ENCODE data around the gene SPAM1.

Gene SPAM1

DNA sequence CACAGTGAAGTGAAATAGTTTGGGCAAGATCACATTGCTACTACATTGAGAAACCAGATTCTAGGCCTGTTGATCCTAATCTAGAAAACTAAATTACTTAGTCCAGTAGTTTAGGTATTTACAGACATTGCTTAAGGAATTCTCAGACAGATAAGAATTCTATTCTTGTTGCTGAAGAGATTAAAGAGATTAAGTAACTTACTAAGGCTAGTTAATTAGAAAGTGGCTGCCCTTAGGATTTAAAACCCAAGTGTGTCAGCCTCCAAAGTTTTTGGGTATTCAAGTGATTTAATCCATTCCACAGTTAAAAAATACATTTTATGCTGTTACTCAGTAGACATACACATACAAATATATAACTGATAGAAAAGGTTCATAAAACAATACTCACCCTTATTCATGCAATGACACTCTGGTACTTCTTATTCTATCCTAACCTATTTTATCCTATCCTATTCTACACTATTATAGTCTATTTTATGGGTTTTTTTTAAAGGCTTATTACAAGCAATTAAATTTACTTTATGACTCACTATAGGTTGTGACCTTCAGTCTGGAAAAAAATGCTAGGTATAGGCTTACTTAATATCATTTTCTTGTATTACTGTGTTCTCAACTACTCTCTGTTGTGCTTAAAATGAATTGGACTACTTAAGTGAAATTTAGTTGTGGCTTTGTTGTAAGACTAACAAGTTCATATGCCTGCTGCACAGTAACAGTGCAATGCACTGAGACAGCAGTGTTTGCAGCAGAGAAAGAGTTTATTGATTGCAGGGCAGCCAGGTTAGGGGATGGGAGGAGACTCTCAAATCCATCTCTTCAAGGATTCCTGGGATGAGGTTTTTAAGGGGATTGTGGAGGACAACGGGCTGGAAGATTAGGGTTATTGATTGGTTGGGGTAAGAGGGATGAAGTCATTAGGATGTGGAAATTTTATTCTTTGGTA is 10.7 kb downstream of the SPAM1 start:
- TF ChIP-seq ZFX (IDR thresholded peaks at IDR 0.05) = no peak
- TF ChIP-seq, protein P1, sequence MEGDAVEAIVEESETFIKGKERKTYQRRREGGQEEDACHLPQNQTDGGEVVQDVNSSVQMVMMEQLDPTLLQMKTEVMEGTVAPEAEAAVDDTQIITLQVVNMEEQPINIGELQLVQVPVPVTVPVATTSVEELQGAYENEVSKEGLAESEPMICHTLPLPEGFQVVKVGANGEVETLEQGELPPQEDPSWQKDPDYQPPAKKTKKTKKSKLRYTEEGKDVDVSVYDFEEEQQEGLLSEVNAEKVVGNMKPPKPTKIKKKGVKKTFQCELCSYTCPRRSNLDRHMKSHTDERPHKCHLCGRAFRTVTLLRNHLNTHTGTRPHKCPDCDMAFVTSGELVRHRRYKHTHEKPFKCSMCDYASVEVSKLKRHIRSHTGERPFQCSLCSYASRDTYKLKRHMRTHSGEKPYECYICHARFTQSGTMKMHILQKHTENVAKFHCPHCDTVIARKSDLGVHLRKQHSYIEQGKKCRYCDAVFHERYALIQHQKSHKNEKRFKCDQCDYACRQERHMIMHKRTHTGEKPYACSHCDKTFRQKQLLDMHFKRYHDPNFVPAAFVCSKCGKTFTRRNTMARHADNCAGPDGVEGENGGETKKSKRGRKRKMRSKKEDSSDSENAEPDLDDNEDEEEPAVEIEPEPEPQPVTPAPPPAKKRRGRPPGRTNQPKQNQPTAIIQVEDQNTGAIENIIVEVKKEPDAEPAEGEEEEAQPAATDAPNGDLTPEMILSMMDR (conservative IDR thresholded peaks at IDR 0.05) = no peak
- no peak overlapping the region for H3K27ac ChIP-seq

DNA sequence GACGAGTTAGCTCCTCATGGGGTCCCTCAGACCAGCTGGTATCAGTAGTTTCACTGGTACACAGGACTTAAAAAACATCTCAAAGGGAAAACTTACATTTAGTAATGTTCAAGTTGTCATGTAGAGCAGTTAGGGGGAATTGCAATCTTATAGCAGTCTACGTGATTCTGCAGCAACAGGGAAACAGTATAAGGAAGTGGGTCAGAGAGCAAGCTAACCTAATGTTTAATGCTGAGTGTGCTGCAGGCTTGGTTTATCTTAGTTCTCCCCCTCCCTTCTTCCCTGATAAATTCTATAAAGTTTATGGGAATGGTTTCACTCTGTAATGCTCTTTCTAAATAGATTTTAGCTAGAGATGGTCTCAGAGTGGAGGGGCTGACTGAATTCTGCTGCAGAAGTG is 11.3 kb downstream of the SPAM1 start:
- TF ChIP-seq, protein P1 (conservative IDR thresholded peaks at IDR 0.05) = no peak
- no peak for TF ChIP-seq ZFX (IDR thresholded peaks at IDR 0.05)
- H3K27ac ChIP-seq = no peak overlapping the region

DNA sequence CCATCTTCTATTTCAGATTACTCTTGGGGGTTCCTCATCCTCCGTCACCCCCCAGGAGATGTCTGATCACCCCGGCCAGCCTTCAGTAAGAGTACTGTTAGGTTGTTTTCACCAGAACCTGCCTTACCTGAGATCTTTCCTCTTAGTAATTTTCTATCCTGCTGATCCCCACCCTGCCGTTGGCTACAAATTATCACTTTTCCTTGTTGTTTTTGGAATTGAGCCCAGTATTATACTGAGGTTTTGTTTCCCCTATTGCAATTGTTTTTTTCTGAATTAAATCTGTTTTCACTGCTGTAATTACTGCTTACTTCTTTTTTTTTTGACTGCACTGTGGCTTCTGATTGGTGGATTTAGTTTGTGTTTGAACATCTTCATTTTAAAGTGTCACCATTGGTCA is 14.7 kb downstream of the SPAM1 start:
- TF ChIP-seq, protein P1 (conservative IDR thresholded peaks at IDR 0.05) = no peak
- TF ChIP-seq ZFX (IDR thresholded peaks at IDR 0.05) = no peak
- H3K27ac ChIP-seq = no peak overlapping the region

DNA sequence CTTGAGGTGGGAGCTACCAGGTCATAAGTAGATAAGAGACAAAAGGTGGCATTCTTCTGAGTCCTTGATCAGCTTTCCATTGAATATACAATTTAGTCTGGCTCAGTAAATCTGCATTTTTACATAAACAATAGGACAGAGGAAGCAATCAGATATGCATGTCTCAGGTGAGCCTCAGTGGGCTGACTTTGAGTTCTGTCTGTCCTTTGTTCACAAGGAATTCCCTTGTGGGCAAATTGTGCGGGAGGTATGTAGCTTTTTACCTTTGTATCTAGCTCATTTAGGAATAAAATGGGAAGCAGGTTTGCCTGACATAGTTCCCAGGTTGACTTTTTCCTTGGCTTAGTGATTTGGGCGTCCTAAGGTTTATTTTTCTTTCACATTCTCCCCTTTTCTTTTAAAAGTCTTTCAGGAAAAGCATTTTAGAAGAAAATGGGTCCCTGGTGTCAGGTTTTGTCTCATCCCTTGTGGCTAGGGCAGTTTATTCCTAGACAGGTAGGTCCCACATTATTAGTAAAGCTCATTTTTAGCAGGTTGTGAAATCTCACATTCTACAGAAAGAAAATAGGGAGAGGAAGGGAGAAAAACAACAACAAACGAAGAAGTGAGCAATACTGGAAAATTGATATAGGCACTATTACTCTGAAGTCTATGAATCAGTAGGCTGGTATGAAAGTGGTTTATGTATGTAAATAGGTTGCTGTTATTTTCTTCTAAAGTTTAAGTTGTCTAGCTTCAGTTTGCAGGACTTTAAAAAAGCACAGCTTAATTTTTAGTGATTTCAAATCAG is 16.5 kb downstream of the SPAM1 start:
- TF ChIP-seq ZFX (IDR thresholded peaks at IDR 0.05) = no peak
- TF ChIP-seq, protein P1 (conservative IDR thresholded peaks at IDR 0.05) = no peak
- no peak overlapping the region for H3K27ac ChIP-seq

DNA sequence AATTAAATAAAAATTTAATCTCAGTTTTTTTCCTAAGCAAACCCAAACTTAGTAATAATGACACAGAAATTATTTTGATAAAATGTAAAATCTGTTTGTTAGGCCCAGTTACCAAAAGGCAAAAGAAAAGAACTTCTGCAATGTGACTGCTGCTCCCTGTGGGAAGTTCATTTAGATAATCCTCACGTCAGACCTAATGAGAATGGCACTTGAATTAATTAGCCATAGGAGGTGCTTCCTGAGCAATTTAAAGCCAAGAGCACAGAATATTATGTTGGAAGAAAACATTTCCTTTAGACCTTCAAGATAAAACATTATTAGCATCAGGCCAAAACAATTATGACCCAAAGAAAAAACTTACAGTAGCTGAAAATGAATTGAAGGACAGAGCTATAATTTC is 19.4 kb downstream of the SPAM1 start:
- H3K27ac ChIP-seq = no peak overlapping the region
- no peak for TF ChIP-seq ZFX (IDR thresholded peaks at IDR 0.05)
- TF ChIP-seq, protein P1 (conservative IDR thresholded peaks at IDR 0.05) = no peak

DNA sequence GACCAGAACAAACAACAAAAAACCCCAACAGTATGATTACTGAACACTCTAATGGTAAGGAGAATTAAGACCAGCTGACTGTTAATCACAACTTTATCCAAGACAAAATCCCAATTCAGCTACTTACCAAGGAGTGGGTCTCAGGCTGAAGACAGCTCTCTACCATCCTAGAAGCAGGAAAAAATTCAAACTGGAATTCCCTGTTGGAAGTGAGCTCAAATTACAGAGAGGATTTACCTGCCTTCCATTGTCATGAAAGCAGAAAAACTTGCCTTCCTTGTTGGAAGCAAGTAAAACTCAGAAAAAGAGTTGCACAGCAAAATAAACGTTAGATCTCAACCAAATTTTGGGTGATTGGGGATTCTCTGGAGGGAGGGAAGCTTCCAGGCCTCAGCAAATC is 20.9 kb downstream of the SPAM1 start:
- no peak overlapping the region; the same call in 1 of the 2 replicates for H3K27ac ChIP-seq
- TF ChIP-seq, protein P1 (conservative IDR thresholded peaks at IDR 0.05) = no peak
- no peak for TF ChIP-seq ZFX (IDR thresholded peaks at IDR 0.05)

DNA sequence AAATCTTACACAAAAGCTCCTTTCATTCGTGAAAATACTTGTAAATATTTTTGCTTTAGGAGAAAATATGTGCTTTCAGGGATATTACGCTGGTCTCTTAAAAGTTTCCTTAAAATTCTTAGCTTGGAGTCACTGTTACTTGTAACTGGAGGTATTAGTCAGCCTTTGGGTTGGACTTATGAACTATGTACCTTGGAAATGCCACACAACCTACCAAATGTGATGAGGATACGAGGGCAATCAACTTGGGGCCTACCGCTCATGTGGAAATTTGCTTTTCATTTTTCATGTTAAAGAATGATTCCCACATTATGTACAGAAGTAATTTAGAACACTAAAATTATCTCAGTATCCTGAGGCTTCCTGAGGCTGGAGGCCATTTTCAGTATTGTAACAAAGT is 23.1 kb downstream of the SPAM1 start:
- TF ChIP-seq, protein P1 (conservative IDR thresholded peaks at IDR 0.05) = no peak
- TF ChIP-seq ZFX (IDR thresholded peaks at IDR 0.05) = no peak
- no peak overlapping the region for H3K27ac ChIP-seq
